GM23338 (cell line): ENCODE measurements around the gene LAMC2. TPM values are rescaled to one million over a fixed set of nuclear protein-coding genes. Genes with fewer than 3 reads are reported as not detected.

Source experiments
- ATAC-seq: fragments of 200-7000 bp; cut with Tn5 transposase; 3 replicates; pipeline ENCODE4 v1.9.1; 2020
- DNase-seq: peaks from one replicate; pipeline ENCODE4 v3.0.0-alpha.2; 2015; ENCODE audit warnings: low spot score
- H2AFZ ChIP-seq: fragments of 200-600 bp; sonication (generic); 2 replicates; pipeline ENCODE4 v1.8.0; 2016; ENCODE audit warnings: antibody characterized with exemption, mild to moderate bottlenecking, moderate library complexity
- H3F3A ChIP-seq: fragments of 200-600 bp; sonication (generic); replicated peaks from 2 replicates; pipeline ENCODE4 v1.8.0; 2017; ENCODE audit warnings: antibody characterized with exemption, mixed run types, low read depth
- H3K27ac ChIP-seq: fragments of 200-600 bp; sonication (generic); 2 replicates; pipeline ENCODE4 v1.6.1; 2016; ENCODE audit warnings: low read depth
- H3K27me3 ChIP-seq: fragments of 200-600 bp; sonication (generic); 2 replicates; pipeline ENCODE4 v1.8.0; 2016; ENCODE audit warnings: mild to moderate bottlenecking, mixed run types, moderate library complexity; ENCODE audit not compliant: insufficient read depth
- H3K36me3 ChIP-seq: fragments of 200-600 bp; sonication (generic); 2 replicates; pipeline ENCODE4 v1.8.0; 2016; ENCODE audit warnings: mild to moderate bottlenecking; ENCODE audit not compliant: insufficient read depth
- H3K4me1 ChIP-seq: fragments of 200-600 bp; sonication (generic); 2 replicates; pipeline ENCODE4 v1.8.0; 2016; ENCODE audit warnings: mild to moderate bottlenecking, moderate library complexity; ENCODE audit not compliant: insufficient read depth
- H3K4me2 ChIP-seq: fragments of 200-600 bp; sonication (generic); 2 replicates; pipeline ENCODE4 v1.7.1; 2017; ENCODE audit warnings: mixed run types
- H3K4me3 ChIP-seq: fragments of 200-600 bp; sonication (generic); 2 replicates; pipeline ENCODE4 v1.6.1; 2016; ENCODE audit warnings: mixed run types
- H3K79me2 ChIP-seq: fragments of 200-600 bp; sonication (generic); replicated peaks from 2 replicates; pipeline ENCODE4 v1.8.0; 2017; ENCODE audit warnings: mild to moderate bottlenecking; ENCODE audit not compliant: insufficient read depth
- H3K9me2 ChIP-seq: fragments of 200-600 bp; sonication (generic); 2 replicates; pipeline ENCODE4 v1.8.0; 2017; ENCODE audit not compliant: insufficient read depth
- H4K20me1 ChIP-seq: fragments of 200-600 bp; sonication (generic); replicated peaks from 2 replicates; pipeline ENCODE4 v1.8.0; 2017; ENCODE audit warnings: mild to moderate bottlenecking; ENCODE audit not compliant: insufficient read depth
- H3K27ac Mint-ChIP-seq: 2 replicates; pipeline ENCODE4 v1.8.0; 2020; ENCODE audit warnings: inconsistent platforms, mild to moderate bottlenecking, moderate library complexity, mixed read lengths
- H3K27me3 Mint-ChIP-seq: 3 replicates; pipeline ENCODE4 v1.8.0; 2022; ENCODE audit warnings: low read depth, mild to moderate bottlenecking, moderate library complexity, mixed read lengths, inconsistent platforms; ENCODE audit not compliant: insufficient read depth, poor library complexity
- H3K36me3 Mint-ChIP-seq: 3 replicates; pipeline ENCODE4 v1.8.0; 2021; ENCODE audit warnings: low read depth, mild to moderate bottlenecking, inconsistent platforms, moderate library complexity, mixed read lengths
- H3K4me1 Mint-ChIP-seq: 3 replicates; pipeline ENCODE4 v1.8.0; 2020; ENCODE audit warnings: mild to moderate bottlenecking, inconsistent platforms, mixed read lengths
- H3K4me3 Mint-ChIP-seq: 3 replicates; pipeline ENCODE4 v1.8.0; 2021; ENCODE audit warnings: moderate library complexity, mild to moderate bottlenecking, inconsistent platforms, mixed read lengths
- H3K9me3 Mint-ChIP-seq: 3 replicates; pipeline ENCODE4 v1.8.0; 2020; ENCODE audit warnings: moderate library complexity, mild to moderate bottlenecking, inconsistent platforms, mixed read lengths
- ETS1 ChIP-seq: IDR thresholded peaks from 2 replicates; pipeline ENCODE4 v1.6.1; 2016; ENCODE audit warnings: antibody characterized with exemption
- EZH2 ChIP-seq: fragments of 200-600 bp; sonication (generic); IDR thresholded peaks from one replicate; pipeline ENCODE4 v1.8.0; 2017; ENCODE audit warnings: antibody characterized with exemption, mild to moderate bottlenecking, low read depth; ENCODE audit not compliant: unreplicated experiment
- EZH2phosphoT487 ChIP-seq: fragments of 200-600 bp; sonication (generic); IDR thresholded peaks from one replicate; pipeline ENCODE4 v1.8.1; 2018; ENCODE audit warnings: antibody characterized with exemption; ENCODE audit not compliant: unreplicated experiment
- JUNB ChIP-seq: IDR thresholded peaks from one replicate; pipeline ENCODE4 v1.6.1; 2016; ENCODE audit warnings: antibody characterized with exemption; ENCODE audit not compliant: unreplicated experiment
- NANOG ChIP-seq: IDR thresholded peaks from 2 replicates; pipeline ENCODE4 v1.6.1; 2016; ENCODE audit warnings: antibody characterized with exemption, borderline replicate concordance
- POLR2AphosphoS5 ChIP-seq: IDR thresholded peaks from 2 replicates; pipeline ENCODE4 v1.6.1; 2016; ENCODE audit warnings: antibody characterized with exemption, low read depth
- REST ChIP-seq: IDR thresholded peaks from one replicate; pipeline ENCODE4 v1.6.1; 2018; ENCODE audit warnings: antibody characterized with exemption; ENCODE audit not compliant: unreplicated experiment
- ZNF114 ChIP-seq: fragments of 250-450 bp; sonication (Bioruptor Pico); IDR thresholded peaks from 2 replicates; pipeline ENCODE4 v1.5.0; 2020; ENCODE audit warnings: mild to moderate bottlenecking, moderate library complexity
- ZNF331 ChIP-seq: fragments of 250-450 bp; sonication (Bioruptor Pico); IDR thresholded peaks from 2 replicates; pipeline ENCODE4 v1.5.0; 2020; ENCODE audit warnings: low read depth, mild to moderate bottlenecking, moderate library complexity
- ZNF462 ChIP-seq: fragments of 250-450 bp; sonication (Bioruptor Pico); IDR thresholded peaks from 2 replicates; pipeline ENCODE4 v1.5.0; 2020; ENCODE audit warnings: mild to moderate bottlenecking, moderate library complexity
- polyA plus RNA-seq: library from polyadenylated mRNA; unstranded; fragments of >200 nt; fragmentation: Nextera tagmentation; extraction: Ambion mirVana; gene quantifications from 2 replicates; pipeline ENCODE4 v1.2.1, GENCODE V29; 2016
- total RNA-seq: library from RNA; depleted of rRNA; stranded (reverse); fragments of >200 nt; shearing (Covaris generic); gene quantifications from 2 replicates; pipeline ENCODE4 v1.2.3, GENCODE V29; 2014

The LAMC2 gene
- total and polyA plus RNA-seq, 2 experiments from 2014 or later, result 4.3 to 19.5 TPM

DNA sequence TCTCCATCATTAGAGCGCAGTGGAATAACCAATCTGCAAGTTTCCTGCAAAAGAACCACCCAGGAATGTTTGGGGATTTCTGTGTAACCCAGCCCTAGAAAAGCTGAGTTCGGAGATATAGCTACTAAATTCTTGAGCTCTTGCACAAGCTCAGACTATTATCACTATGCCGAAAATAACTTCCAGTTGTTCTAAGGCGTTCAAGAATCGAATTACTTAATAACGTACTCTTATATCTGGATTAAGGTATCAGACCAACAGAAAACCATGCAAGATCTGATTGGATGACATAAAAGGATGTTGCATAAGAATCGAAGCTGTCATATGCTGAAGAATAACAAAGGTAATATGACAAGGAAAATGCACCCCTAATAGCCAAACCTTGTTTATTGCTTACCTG lies 7.5 kb upstream of the LAMC2 start:
- TF ChIP-seq ZNF114 (CRISPR knock-in tag) (no peak), ETS1 (no peak), NANOG (no peak), ZNF462 (CRISPR knock-in tag) (no peak), EZH2 (no peak), POLR2AphosphoS5 (no peak), REST (no peak), EZH2phosphoT487 (no peak), JUNB (no peak), ZNF331 (CRISPR knock-in tag) (no peak)
- H3K27me3 Mint-ChIP-seq, result peaks cover 8% of the 10 kb centered on the region
- no peak for DNase-seq
- no peak overlapping the region for H3K27ac ChIP-seq
- no peak overlapping the region for H3K4me3 Mint-ChIP-seq
- no peaks in the 10 kb centered on the region for H3K9me2 ChIP-seq
- no peak overlapping the region for H3K4me2 ChIP-seq
- H2AFZ ChIP-seq, result no peak overlapping the region
- no peak overlapping the region for H3K4me3 ChIP-seq
- H3K9me3 Mint-ChIP-seq, result no peaks in the 10 kb centered on the region
- H3K4me1 ChIP-seq, result peaks cover 28% of the 10 kb centered on the region
- no peaks in the 10 kb centered on the region for H3F3A ChIP-seq
- ATAC-seq, result no peak
- H3K4me1 Mint-ChIP-seq, result peaks cover 20% of the 10 kb centered on the region; the same call in 2 of the 3 replicates
- H4K20me1 ChIP-seq, result no peaks in the 10 kb centered on the region
- no peaks in the 10 kb centered on the region for H3K27me3 ChIP-seq
- no peaks in the 10 kb centered on the region for H3K79me2 ChIP-seq
- no peak overlapping the region for H3K27ac Mint-ChIP-seq
- no peaks in the 10 kb centered on the region for H3K36me3 Mint-ChIP-seq
- H3K36me3 ChIP-seq, result no peaks in the 10 kb centered on the region
